GM23338 (cell line): ENCODE measurements around the gene FAM163A. TPM values are rescaled to one million over a fixed set of nuclear protein-coding genes. Genes with fewer than 3 reads are reported as not detected.

Experiments
- ATAC-seq: fragments of 200-7000 bp; cut with Tn5 transposase; 3 replicates; pipeline ENCODE4 v1.9.1; 2020
- DNase-seq: peaks from one replicate; pipeline ENCODE4 v3.0.0-alpha.2; 2015; ENCODE audit warnings: low spot score
- H2AFZ ChIP-seq: fragments of 200-600 bp; sonication (generic); 2 replicates; pipeline ENCODE4 v1.8.0; 2016; ENCODE audit warnings: antibody characterized with exemption, mild to moderate bottlenecking, moderate library complexity
- H3F3A ChIP-seq: fragments of 200-600 bp; sonication (generic); replicated peaks from 2 replicates; pipeline ENCODE4 v1.8.0; 2017; ENCODE audit warnings: antibody characterized with exemption, mixed run types, low read depth
- H3K27ac ChIP-seq: fragments of 200-600 bp; sonication (generic); 2 replicates; pipeline ENCODE4 v1.6.1; 2016; ENCODE audit warnings: low read depth
- H3K27me3 ChIP-seq: fragments of 200-600 bp; sonication (generic); 2 replicates; pipeline ENCODE4 v1.8.0; 2016; ENCODE audit warnings: mild to moderate bottlenecking, mixed run types, moderate library complexity; ENCODE audit not compliant: insufficient read depth
- H3K36me3 ChIP-seq: fragments of 200-600 bp; sonication (generic); 2 replicates; pipeline ENCODE4 v1.8.0; 2016; ENCODE audit warnings: mild to moderate bottlenecking; ENCODE audit not compliant: insufficient read depth
- H3K4me1 ChIP-seq: fragments of 200-600 bp; sonication (generic); 2 replicates; pipeline ENCODE4 v1.8.0; 2016; ENCODE audit warnings: mild to moderate bottlenecking, moderate library complexity; ENCODE audit not compliant: insufficient read depth
- H3K4me2 ChIP-seq: fragments of 200-600 bp; sonication (generic); 2 replicates; pipeline ENCODE4 v1.7.1; 2017; ENCODE audit warnings: mixed run types
- H3K4me3 ChIP-seq: fragments of 200-600 bp; sonication (generic); 2 replicates; pipeline ENCODE4 v1.6.1; 2016; ENCODE audit warnings: mixed run types
- H3K79me2 ChIP-seq: fragments of 200-600 bp; sonication (generic); replicated peaks from 2 replicates; pipeline ENCODE4 v1.8.0; 2017; ENCODE audit warnings: mild to moderate bottlenecking; ENCODE audit not compliant: insufficient read depth
- H3K9me2 ChIP-seq: fragments of 200-600 bp; sonication (generic); 2 replicates; pipeline ENCODE4 v1.8.0; 2017; ENCODE audit not compliant: insufficient read depth
- H4K20me1 ChIP-seq: fragments of 200-600 bp; sonication (generic); replicated peaks from 2 replicates; pipeline ENCODE4 v1.8.0; 2017; ENCODE audit warnings: mild to moderate bottlenecking; ENCODE audit not compliant: insufficient read depth
- H3K27ac Mint-ChIP-seq: 2 replicates; pipeline ENCODE4 v1.8.0; 2020; ENCODE audit warnings: inconsistent platforms, mild to moderate bottlenecking, moderate library complexity, mixed read lengths
- H3K27me3 Mint-ChIP-seq: 3 replicates; pipeline ENCODE4 v1.8.0; 2022; ENCODE audit warnings: low read depth, mild to moderate bottlenecking, moderate library complexity, mixed read lengths, inconsistent platforms; ENCODE audit not compliant: insufficient read depth, poor library complexity
- H3K36me3 Mint-ChIP-seq: 3 replicates; pipeline ENCODE4 v1.8.0; 2021; ENCODE audit warnings: low read depth, mild to moderate bottlenecking, inconsistent platforms, moderate library complexity, mixed read lengths
- H3K4me1 Mint-ChIP-seq: 3 replicates; pipeline ENCODE4 v1.8.0; 2020; ENCODE audit warnings: mild to moderate bottlenecking, inconsistent platforms, mixed read lengths
- H3K4me3 Mint-ChIP-seq: 3 replicates; pipeline ENCODE4 v1.8.0; 2021; ENCODE audit warnings: moderate library complexity, mild to moderate bottlenecking, inconsistent platforms, mixed read lengths
- H3K9me3 Mint-ChIP-seq: 3 replicates; pipeline ENCODE4 v1.8.0; 2020; ENCODE audit warnings: moderate library complexity, mild to moderate bottlenecking, inconsistent platforms, mixed read lengths
- CTCF ChIP-seq, 2 experiments: fragments of 200-600 bp in 1 of 2; sonication (generic) in 1 of 2; conservative IDR thresholded peaks; 2 replicates each; pipeline versions ENCODE4 v1.5.1 to v1.6.1; 2016 to 2017; ENCODE audit warnings: antibody characterized with exemption in 2 of 2, low read depth in 2 of 2, mild to moderate bottlenecking in 2 of 2, moderate library complexity in 1 of 2
- JUNB ChIP-seq: IDR thresholded peaks from one replicate; pipeline ENCODE4 v1.6.1; 2016; ENCODE audit warnings: antibody characterized with exemption; ENCODE audit not compliant: unreplicated experiment
- ZNF331 ChIP-seq: fragments of 250-450 bp; sonication (Bioruptor Pico); IDR thresholded peaks from 2 replicates; pipeline ENCODE4 v1.5.0; 2020; ENCODE audit warnings: low read depth, mild to moderate bottlenecking, moderate library complexity
- polyA plus RNA-seq: library from polyadenylated mRNA; unstranded; fragments of >200 nt; fragmentation: Nextera tagmentation; extraction: Ambion mirVana; gene quantifications from 2 replicates; pipeline ENCODE4 v1.2.1, GENCODE V29; 2016
- total RNA-seq: library from RNA; depleted of rRNA; stranded (reverse); fragments of >200 nt; shearing (Covaris generic); gene quantifications from 2 replicates; pipeline ENCODE4 v1.2.3, GENCODE V29; 2014
- TF ChIP-seq, protein P1 (sequence below): fragments of 250-450 bp; sonication (Bioruptor Pico); IDR thresholded peaks from 2 replicates; pipeline ENCODE4 v1.5.0; 2020; ENCODE audit warnings: mild to moderate bottlenecking, moderate library complexity

The FAM163A gene
- total and polyA plus RNA-seq, 2 experiments from 2014 or later, result not detected

DNA sequence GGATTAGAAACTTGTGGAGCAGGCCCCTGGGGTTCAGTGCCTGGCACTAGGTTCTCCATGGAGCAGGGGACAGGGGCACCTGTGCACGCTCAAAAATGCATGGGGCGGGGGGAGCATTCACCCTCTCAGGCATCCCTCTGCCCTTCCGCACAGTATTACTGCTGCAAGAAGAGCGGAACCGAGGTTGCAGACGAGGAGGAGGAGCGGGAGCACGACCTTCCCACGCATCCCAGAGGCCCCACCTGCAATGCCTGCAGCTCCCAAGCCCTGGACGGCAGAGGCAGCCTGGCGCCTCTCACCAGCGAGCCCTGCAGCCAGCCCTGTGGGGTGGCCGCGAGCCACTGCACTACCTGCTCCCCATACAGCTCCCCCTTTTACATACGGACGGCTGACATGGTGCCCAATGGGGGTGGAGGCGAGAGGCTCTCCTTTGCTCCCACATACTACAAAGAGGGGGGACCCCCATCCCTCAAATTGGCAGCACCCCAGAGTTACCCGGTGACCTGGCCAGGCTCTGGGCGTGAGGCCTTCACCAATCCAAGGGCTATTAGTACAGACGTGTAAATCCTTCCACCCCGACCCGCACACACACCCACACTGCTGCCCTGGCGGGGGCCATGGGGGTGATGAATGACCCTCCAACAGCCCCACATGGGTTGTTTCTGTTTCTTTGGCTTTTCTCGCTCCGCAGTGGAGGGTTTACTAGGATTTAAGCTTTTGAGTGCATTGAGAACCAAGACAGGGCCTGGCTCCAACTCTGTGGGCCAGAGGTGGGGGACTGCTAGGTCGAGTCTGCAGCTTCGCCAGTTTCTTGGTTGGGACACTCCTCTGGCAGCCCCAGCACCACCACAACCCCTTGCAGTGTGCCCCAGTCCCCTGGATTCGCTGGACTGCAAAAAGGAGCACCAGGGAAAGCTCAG, 70.8 kb downstream of the FAM163A start:
- Mint-ChIP-seq H3K4me3 (peak overlapping the region; percentile 90), H3K36me3 (no peaks in the 10 kb centered on the region), H3K9me3 (no peaks in the 10 kb centered on the region), H3K4me1 (peaks cover 12% of the 10 kb centered on the region), H3K27me3 (peaks cover 35% of the 10 kb centered on the region), H3K27ac (no peak overlapping the region)
- no peaks in the 10 kb centered on the region for H4K20me1 ChIP-seq
- 0 out of 2 replicates have a peak, but pooled peaks cover 4% of the 10 kb centered on the region for H3F3A ChIP-seq
- peak overlapping the region; percentile 78 for H3K4me2 ChIP-seq
- peak; percentile 7 for ATAC-seq
- H3K27ac ChIP-seq, result no peak overlapping the region
- H3K4me1 ChIP-seq, result peaks cover 7% of the 10 kb centered on the region; the same call in 1 of the 2 replicates
- H2AFZ ChIP-seq, result peak overlapping the region; percentile 83
- peak overlapping the region; percentile 77 for H3K4me3 ChIP-seq
- H3K36me3 ChIP-seq, result no peaks in the 10 kb centered on the region
- TF ChIP-seq CTCF (conservative IDR thresholded peaks at IDR 0.05; ENCODE audit: low read depth in 2 of 2) (no peak), JUNB (no peak), ZNF331 (CRISPR knock-in tag) (no peak)
- TF ChIP-seq, protein P1, sequence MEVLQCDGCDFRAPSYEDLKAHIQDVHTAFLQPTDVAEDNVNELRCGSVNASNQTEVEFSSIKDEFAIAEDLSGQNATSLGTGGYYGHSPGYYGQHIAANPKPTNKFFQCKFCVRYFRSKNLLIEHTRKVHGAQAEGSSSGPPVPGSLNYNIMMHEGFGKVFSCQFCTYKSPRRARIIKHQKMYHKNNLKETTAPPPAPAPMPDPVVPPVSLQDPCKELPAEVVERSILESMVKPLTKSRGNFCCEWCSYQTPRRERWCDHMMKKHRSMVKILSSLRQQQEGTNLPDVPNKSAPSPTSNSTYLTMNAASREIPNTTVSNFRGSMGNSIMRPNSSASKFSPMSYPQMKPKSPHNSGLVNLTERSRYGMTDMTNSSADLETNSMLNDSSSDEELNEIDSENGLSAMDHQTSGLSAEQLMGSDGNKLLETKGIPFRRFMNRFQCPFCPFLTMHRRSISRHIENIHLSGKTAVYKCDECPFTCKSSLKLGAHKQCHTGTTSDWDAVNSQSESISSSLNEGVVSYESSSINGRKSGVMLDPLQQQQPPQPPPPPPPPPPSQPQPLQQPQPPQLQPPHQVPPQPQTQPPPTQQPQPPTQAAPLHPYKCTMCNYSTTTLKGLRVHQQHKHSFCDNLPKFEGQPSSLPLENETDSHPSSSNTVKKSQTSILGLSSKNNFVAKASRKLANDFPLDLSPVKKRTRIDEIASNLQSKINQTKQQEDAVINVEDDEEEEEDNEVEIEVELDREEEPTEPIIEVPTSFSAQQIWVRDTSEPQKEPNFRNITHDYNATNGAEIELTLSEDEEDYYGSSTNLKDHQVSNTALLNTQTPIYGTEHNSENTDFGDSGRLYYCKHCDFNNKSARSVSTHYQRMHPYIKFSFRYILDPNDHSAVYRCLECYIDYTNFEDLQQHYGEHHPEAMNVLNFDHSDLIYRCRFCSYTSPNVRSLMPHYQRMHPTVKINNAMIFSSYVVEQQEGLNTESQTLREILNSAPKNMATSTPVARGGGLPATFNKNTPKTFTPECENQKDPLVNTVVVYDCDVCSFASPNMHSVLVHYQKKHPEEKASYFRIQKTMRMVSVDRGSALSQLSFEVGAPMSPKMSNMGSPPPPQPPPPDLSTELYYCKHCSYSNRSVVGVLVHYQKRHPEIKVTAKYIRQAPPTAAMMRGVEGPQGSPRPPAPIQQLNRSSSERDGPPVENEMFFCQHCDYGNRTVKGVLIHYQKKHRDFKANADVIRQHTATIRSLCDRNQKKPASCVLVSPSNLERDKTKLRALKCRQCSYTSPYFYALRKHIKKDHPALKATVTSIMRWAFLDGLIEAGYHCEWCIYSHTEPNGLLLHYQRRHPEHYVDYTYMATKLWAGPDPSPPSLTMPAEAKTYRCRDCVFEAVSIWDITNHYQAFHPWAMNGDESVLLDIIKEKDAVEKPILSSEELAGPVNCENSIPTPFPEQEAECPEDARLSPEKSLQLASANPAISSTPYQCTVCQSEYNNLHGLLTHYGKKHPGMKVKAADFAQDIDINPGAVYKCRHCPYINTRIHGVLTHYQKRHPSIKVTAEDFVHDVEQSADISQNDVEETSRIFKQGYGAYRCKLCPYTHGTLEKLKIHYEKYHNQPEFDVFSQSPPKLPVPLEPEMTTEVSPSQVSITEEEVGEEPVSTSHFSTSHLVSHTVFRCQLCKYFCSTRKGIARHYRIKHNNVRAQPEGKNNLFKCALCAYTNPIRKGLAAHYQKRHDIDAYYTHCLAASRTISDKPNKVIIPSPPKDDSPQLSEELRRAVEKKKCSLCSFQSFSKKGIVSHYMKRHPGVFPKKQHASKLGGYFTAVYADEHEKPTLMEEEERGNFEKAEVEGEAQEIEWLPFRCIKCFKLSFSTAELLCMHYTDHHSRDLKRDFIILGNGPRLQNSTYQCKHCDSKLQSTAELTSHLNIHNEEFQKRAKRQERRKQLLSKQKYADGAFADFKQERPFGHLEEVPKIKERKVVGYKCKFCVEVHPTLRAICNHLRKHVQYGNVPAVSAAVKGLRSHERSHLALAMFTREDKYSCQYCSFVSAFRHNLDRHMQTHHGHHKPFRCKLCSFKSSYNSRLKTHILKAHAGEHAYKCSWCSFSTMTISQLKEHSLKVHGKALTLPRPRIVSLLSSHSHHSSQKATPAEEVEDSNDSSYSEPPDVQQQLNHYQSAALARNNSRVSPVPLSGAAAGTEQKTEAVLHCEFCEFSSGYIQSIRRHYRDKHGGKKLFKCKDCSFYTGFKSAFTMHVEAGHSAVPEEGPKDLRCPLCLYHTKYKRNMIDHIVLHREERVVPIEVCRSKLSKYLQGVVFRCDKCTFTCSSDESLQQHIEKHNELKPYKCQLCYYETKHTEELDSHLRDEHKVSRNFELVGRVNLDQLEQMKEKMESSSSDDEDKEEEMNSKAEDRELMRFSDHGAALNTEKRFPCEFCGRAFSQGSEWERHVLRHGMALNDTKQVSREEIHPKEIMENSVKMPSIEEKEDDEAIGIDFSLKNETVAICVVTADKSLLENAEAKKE (CRISPR knock-in tag), result no peak
- H3K9me2 ChIP-seq, result no peaks in the 10 kb centered on the region
- DNase-seq, result no peak
- no peaks in the 10 kb centered on the region for H3K79me2 ChIP-seq
- peaks cover 14% of the 10 kb centered on the region; the same call in 1 of the 2 replicates for H3K27me3 ChIP-seq
